ENCODE measurements around the gene TLE2. TPM values are rescaled to one million over a fixed set of nuclear protein-coding genes. Genes with fewer than 3 reads are reported as not detected.

TLE2 gene
- total and polyA plus RNA-seq, 3 donors from 2014 or later = 30.2 to 76.6 (median 70.5) TPM

DNA sequence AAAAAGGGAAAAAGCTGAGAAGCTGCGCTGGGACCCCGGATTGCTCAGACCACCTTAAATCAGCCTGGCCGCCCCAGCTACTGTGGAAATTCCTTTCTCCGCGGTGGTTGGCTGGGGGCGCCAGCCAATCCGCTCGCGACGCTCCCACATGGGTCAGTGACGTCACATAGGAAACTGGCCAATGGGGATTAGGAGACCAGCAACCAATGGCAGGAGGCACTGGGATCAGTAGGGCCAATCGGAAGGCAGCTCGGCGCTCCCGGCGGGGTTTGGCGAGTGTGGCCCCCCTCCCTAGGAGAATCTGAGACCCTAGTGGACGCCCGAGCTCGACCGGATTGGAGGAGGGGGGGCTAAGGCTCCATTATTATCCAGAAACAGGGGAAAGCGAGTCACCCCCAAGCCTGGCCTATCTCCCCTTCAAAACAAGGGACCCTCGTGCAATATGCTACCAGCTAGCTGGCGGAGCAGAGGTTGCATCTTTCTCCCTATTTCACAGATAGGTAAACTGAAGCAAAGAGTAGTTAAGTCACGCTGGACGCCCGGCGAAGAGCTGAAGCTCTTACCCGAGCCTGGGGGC is 6.5 kb upstream of the TLE2 start:
- no peaks in the 10 kb centered on the region for H3K36me3 ChIP-seq (ENCODE audit: low read depth, missing control alignments)
- peak; percentile 99 for DNase-seq
- peak overlapping the region; percentile 80 to 96 for H3K27ac ChIP-seq
- intact Hi-C loops (cut with DNase I; ENCODE audit: low total_unique reads) = loop anchor here (10.0 kb wide), 1 partner anchor 61 kb away; the partner anchor contains the start of gene TLE6
- H3K9me3 ChIP-seq = no peaks in the 10 kb centered on the region
- WGBS, 2 donors = 0% methylated on average over 17 to 29 of the region's 29 CpGs
- H3K4me1 ChIP-seq = peaks cover 18% of the 10 kb centered on the region
- TF ChIP-seq POLR2A (IDR thresholded peaks at IDR 0.05) = no peak
- TF ChIP-seq, protein P1, sequence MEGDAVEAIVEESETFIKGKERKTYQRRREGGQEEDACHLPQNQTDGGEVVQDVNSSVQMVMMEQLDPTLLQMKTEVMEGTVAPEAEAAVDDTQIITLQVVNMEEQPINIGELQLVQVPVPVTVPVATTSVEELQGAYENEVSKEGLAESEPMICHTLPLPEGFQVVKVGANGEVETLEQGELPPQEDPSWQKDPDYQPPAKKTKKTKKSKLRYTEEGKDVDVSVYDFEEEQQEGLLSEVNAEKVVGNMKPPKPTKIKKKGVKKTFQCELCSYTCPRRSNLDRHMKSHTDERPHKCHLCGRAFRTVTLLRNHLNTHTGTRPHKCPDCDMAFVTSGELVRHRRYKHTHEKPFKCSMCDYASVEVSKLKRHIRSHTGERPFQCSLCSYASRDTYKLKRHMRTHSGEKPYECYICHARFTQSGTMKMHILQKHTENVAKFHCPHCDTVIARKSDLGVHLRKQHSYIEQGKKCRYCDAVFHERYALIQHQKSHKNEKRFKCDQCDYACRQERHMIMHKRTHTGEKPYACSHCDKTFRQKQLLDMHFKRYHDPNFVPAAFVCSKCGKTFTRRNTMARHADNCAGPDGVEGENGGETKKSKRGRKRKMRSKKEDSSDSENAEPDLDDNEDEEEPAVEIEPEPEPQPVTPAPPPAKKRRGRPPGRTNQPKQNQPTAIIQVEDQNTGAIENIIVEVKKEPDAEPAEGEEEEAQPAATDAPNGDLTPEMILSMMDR (IDR thresholded peaks at IDR 0.05) = peak in 2 of 3 experiments; percentile 19 to 24
- H3K4me3 ChIP-seq = peak overlapping the region; percentile 52 to 66
- H3K27me3 ChIP-seq = no peaks in the 10 kb centered on the region

DNA sequence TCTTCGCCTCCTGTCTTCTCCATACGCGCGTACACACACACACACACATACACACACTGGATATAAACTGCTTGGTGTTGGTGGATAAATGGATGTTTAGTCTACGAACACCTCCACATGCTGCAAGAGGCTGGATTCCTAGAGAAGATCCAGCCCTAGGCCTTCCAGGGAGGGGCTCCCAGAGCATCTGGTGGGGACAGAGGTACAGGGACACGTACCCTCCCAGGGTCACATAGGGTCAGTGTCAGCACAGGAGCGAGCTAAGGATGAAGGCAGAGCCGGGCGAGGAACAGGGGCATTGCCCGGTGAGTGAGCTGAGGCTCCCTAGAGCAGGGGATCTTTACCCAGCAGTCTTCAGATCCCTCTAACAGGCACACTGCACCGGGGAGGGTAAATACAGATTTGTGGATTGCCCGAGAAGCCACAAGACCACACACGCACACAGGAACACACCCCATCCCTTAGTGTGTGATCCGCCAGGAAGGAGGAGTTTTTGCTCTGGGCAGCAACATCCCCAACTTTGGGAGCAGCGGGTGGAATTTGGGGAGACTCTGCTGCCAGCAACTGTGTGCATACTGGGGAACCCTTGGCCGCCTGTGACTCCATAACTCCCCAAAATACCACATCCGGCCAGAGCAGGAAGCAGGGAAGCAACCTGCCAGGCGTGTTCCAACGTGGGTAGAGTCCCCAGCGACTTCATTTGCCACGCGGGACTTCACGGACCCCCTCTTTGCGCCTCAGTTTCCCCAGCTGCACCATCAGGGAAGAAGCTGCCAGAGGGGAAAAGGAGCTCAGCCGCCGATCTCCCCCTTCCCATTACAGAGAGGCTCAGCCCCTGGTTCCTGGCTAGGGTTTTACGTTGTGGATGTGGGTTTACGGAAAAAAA is 5.8 kb upstream of the TLE2 start:
- Histone ChIP-seq H3K4me1 (peaks cover 18% of the 10 kb centered on the region), H3K36me3 (ENCODE audit: low read depth, missing control alignments) (no peaks in the 10 kb centered on the region), H3K4me3 (peak overlapping the region; percentile 52 to 66), H3K9me3 (no peaks in the 10 kb centered on the region), H3K27ac (peak overlapping the region; percentile 80 to 96), H3K27me3 (no peaks in the 10 kb centered on the region)
- intact Hi-C loops (cut with DNase I; ENCODE audit: low total_unique reads) = loop anchor here (10.0 kb wide), 1 partner anchor 60 kb away; the partner anchor contains the start of gene TLE6
- no peak for DNase-seq
- no peak for TF ChIP-seq POLR2A (IDR thresholded peaks at IDR 0.05)
- TF ChIP-seq, protein P1 (IDR thresholded peaks at IDR 0.05) = no peak
- WGBS, 2 donors = 6 to 13% methylated on average over 28 of the region's 28 CpGs

DNA sequence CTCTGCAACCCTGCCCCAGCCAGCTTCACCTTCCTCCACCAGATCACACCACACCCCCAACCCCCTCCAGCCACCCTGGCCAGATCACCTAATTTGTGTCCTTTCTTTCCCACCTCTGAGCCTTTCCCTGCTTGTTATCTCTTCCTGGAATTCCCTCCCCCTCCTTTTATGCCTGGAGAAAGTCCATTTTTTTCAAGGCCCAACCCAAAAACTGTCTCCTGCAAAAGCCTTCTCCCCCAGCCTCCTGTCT is 5.3 kb upstream of the TLE2 start:
- Histone ChIP-seq H3K4me1 (peaks cover 23% of the 10 kb centered on the region), H3K4me3 (no peak overlapping the region), H3K36me3 (ENCODE audit: low read depth, missing control alignments) (no peaks in the 10 kb centered on the region), H3K27me3 (no peaks in the 10 kb centered on the region), H3K9me3 (no peaks in the 10 kb centered on the region), H3K27ac (peak overlapping the region; percentile 80 to 96)
- TF ChIP-seq POLR2A (IDR thresholded peaks at IDR 0.05) = no peak
- TF ChIP-seq, protein P1 (IDR thresholded peaks at IDR 0.05) = no peak
- DNase-seq = no peak
- intact Hi-C loops (cut with DNase I; ENCODE audit: low total_unique reads) = loop anchor here (10.0 kb wide), 1 partner anchor 60 kb away; the partner anchor contains the start of gene TLE6

DNA sequence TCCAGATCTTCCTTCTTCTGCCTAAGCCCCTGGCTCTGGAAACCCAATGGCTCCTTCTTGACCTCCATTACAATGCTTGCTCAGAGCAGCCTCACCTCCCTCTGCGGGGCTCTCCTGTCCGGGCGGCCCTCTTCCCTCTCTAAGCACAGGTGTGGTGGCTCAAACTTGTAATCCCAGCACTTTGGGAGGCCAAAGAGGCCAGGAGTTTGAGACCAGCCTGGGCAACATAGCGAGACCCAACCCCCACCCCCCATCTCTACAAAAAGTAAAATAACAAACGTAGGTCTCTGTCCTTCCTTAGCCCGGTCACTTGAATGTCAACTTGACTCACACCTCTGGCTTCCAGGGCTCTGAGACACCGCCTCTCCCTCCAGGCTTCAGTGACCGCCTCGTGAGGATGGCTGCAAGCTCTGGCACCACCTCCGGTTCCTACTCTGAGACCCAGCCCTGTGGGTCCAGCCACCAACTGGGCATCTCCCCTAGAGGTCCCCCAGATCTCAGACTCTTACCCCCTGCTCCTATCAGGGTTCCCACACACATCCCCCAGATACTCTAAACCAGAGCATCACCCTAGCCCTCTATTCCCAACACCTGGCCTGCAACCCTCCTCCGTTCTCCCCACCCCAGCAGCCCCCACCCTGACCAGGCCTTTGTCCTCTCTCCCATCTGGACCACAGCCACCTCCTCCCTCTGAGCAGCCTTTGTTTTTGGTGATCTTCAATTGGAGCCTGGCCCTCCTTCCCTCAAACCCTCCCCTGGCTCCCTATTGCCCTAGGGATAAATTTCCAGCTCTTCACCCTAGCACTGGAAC is 4.7 kb upstream of the TLE2 start:
- Histone ChIP-seq H3K4me3 (no peak overlapping the region), H3K27ac (peak overlapping the region in 1 of 2 donors; percentile 96), H3K27me3 (no peaks in the 10 kb centered on the region), H3K36me3 (ENCODE audit: low read depth, missing control alignments) (no peaks in the 10 kb centered on the region), H3K4me1 (peaks cover 23% of the 10 kb centered on the region), H3K9me3 (no peaks in the 10 kb centered on the region)
- TF ChIP-seq POLR2A (IDR thresholded peaks at IDR 0.05) = no peak
- TF ChIP-seq, protein P1 (IDR thresholded peaks at IDR 0.05) = no peak
- DNase-seq = no peak
- intact Hi-C loops (cut with DNase I; ENCODE audit: low total_unique reads) = loop anchor here (10.0 kb wide), 1 partner anchor 59 kb away; the partner anchor contains the start of gene TLE6
- WGBS, 2 donors = 77 to 89% methylated on average over 11 of the region's 11 CpGs

All from testis (tissue), 3 donors.